ENCODE measurements around the gene ATP6V1C2.
"Not testable (repeated sequence)": the region's sequence is repeated elsewhere in the genome, so short reads cannot be mapped to it uniquely, and the experiment has no call there.

Gene ATP6V1C2

DNA sequence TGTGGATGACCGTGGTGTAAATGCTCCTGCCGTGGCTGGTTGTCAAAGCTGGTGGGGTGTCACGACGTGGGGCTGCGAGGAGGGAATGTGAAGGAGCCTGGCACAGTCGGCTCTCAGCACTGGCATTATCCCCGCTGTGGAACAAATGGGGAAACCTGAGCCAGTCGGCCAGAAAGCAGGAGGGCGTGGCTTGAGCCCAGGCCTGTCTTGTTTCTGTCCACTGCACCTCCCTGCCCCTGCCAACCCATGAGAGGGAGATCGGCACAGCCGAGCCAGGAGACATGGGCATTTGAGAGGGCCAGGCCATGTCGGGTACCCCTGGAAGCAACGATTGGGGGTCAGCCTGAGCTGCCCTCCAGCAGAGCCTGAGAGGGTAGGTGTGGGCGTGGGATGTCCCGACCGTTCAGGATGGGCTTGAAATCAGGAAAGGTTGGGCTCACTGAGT is 46.7 kb downstream of the ATP6V1C2 start:
- no peak for DNase-seq (ENCODE audit: low read depth)

- DNase-seq (ENCODE audit: low read depth): no peak
Measured at GRCh38 chr2:10770956-10771750, 49.7 kb downstream of the ATP6V1C2 start.

DNA sequence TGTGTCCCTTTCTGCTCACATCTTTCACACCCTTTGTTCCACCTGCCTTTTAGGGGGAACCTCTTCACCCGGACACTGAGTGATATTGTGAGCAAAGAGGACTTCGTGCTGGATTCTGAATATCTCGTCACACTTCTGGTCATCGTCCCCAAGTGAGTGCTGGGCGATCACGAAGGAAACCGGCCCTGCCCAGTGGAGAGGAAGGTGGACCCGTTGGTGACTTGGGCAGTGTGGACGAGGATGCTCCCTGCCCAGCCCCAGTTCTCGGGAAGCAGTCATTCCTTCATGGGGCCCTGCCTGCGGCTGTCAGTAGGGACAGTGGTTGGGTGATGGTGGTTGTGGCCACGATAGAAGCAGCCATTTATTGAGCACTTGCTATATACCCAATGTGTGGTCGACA is 50.4 kb downstream of the ATP6V1C2 start:
- DNase-seq (ENCODE audit: low read depth): no peak

GRCh38 chr2:10772201-10772867 is 50.9 kb downstream of the ATP6V1C2 start:
- no peak for DNase-seq (ENCODE audit: low read depth)

- no peak for DNase-seq (ENCODE audit: low read depth)
Measured at GRCh38 chr2:10772868-10773215, 51.4 kb downstream of the ATP6V1C2 start.

DNA sequence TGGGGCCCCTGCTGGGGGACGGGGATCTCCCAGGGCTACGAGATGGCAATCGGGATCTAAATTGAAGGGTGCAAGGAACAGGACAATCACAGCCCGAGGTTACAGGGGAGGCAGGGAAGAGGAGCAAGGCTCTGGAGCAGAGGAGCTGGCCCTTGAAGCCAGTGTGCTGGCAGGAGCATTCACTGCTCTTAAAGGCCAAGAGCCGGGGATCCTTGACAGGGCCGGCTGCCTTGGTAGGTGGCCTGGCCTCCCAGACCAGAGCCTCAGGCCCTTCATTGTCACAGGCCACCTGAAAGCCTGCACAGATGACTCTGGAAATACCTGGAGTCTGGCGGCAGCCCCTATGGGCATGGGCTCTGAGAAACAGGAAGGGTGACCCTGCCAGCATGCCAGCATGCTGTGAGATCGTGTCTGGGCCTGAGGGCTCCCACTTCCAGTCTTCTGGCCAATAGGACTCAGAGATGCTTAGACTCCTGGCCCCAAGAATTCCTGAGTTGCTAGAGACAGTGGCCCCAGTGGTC is 52.5 kb downstream of the ATP6V1C2 start:
- no peak for DNase-seq (ENCODE audit: low read depth)

DNA sequence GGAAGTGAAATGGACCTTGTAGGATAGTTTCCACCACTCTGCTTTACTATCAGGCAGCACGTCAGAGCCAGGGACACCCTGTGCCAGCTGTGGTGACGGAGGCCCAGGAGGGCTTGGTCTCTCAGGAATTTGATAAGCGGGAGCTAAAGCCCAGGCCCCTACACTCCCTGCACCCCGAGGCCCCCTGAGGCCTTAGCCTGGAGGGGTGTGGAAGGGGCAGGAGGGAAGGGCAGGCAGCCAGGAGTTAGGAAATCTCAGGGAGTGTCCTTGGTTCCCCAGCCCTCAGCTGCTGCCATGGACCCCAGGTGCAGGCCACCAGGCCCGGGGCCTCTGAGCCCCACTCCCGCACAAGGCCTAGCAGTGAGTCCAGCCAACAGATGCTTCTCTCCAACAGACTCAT is 53.0 kb downstream of the ATP6V1C2 start:
- DNase-seq (ENCODE audit: low read depth): no peak

- DNase-seq (ENCODE audit: low read depth): no peak
Measured at GRCh38 chr2:10775021-10775780, 53.8 kb downstream of the ATP6V1C2 start.

- no peak for DNase-seq (ENCODE audit: low read depth)
Measured at GRCh38 chr2:10775831-10776230, 54.4 kb downstream of the ATP6V1C2 start.

- no peak for DNase-seq (ENCODE audit: low read depth)
Measured at GRCh38 chr2:10776231-10776977, 55.0 kb downstream of the ATP6V1C2 start.

DNA sequence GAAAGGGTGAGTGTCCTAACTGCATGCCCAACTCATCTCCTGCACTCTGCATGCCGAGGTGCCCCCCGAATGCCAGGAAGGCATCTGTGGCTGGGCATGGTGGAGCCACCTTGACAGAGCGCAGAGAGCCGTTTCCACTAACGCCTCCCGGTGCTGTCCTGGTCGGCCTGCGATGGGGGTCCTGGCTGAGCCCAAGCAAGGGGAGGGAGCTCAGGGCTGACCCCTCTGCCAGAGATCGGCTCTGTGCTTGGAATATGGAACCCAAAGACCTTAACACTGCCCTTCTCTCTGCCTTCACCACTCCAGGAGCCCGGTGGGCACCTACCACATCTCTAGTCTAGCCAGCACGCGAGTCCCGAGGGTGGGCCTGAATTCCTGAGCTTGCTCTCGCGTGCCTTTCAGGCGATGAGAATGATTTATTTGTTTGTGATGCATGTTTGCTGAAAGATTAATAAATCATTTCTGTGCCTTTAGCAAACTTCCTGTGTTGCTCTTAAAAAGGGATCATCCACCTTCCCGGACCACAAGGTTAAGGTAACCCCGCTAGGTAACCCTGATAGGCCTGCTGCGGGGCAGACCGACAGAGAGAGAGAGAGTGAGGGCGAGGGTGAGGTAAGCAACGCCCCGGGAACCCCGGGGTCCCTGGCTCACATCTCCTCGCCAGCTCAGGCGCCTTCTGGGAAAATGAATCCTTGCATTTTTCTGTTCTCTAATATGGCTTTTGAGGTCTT is 55.8 kb downstream of the ATP6V1C2 start:
- no peak for DNase-seq (ENCODE audit: low read depth)

DNA sequence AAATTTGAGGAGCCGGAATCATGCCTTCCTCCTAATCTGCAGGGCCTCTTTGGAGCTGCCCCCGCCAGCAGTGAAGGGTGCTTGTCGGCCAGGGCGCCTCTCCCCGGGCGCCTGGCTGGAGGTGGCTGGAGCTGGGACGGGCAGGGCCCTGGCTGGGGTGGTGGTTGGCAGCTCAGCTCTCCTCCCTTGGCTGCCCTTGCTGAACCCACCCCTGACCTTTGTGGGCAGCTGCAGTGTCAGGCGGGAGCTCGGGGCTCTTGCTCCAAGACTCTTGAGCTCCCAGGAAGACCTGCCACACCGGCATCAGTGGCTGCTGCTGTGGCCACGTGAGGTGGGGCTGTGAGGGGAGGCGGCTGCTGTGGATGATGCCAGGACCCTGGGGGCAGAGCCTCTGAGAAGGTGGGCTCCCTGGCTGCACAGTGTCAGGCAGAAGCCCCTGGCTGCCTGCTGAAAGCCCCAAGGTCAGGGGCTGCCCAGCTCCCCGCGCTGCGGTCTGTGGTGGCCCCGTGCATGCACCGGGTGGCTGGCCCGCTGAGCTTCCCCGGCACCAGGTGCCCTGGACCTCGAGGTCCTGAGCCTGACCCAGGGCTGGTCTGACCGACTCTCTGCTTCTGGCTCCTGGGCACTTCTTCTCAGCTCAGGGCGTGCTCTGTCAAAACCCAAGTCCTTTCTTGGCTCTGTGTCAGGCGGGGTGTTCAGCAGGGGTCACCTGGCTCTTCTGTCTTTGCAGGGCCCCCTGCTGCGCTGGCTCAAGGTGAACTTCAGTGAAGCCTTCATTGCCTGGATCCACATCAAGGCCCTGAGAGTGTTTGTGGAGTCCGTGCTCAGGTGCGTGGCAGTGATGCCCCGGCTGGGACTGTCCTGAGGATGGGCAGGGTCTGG is 56.7 kb downstream of the ATP6V1C2 start:
- no peak for DNase-seq (ENCODE audit: low read depth)

GRCh38 chr2:10778724-10779115 is 57.3 kb downstream of the ATP6V1C2 start:
- no peak for DNase-seq (ENCODE audit: low read depth)

DNA sequence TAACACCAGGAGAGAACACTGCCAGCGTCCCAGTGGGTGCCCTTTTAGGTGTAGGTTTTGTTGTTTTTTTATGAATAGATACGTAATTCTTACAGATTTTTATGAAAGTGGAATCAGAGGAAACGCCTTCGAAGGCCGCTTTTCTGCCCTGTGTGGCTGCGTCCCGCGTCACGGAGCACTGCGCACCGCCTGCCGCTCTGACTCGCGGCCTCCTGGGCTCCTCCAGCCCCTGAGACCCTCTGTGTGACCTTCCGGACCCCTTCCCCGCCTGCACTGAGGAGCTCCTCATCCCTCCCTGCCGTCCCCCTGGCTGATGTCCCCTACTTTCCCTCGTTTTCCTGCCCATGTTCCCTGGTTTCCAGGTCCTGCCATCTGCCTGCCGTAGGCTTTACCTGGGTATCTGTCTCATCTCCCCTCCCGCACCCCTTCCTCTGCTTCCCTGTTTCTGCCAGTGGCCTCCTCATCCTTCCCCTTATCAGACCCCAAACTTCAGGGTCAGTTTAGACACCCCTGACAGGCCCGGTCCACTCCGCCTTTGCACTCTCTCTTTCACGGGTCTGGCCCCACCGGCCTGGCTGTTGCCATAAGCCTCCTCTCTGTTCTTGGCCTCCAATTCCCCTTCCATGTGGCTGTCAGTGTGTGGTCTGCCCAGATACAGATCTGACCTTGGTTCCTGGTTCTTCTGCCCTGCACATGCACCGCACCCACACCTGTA is 58.5 kb downstream of the ATP6V1C2 start:
- no peak for DNase-seq (ENCODE audit: low read depth)

DNA sequence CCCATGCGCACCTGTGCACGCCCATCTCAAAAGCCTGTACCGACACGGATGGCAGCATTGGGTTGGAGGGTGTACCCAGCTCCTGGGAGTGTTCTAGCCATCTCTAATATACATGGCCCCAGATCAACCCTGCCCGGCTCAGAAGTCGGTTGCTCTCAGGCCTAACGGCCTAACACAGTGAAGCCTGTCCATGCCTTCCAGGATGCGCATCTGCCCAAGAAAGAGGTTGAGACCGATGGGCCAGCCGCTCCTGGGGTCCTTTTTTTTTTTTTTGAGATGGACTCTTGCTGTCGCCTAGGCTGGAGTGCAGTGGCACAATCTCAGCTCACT is 59.0 kb downstream of the ATP6V1C2 start:
- no peak for DNase-seq (ENCODE audit: low read depth)

GRCh38 chr2:10780821-10781220 is 59.4 kb downstream of the ATP6V1C2 start:
- DNase-seq (ENCODE audit: low read depth): not testable (repeated sequence)

- DNase-seq (ENCODE audit: low read depth): no peak
Measured at GRCh38 chr2:10781746-10782145, 60.3 kb downstream of the ATP6V1C2 start.

- no peak for DNase-seq (ENCODE audit: low read depth)
Measured at GRCh38 chr2:10783421-10783820, 62.0 kb downstream of the ATP6V1C2 start.

DNA sequence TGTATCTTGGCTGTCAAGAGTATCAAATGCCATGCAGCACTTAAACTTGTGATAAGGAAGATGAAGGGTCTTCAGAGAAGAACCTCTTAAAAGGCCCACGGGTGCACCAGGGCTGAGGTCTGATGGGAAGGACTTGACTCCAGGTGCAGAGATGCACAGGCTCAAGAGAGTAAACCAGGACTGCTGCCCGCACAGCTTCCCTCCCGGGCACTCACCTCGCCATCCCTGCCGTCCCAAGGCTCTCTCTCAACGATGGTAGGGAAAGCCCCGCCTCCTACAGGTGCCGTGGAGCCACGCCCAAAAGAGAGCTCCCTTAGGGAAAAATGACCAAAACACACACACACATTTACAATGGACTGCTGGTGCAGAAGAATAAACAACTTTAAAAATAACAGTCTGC is 63.3 kb downstream of the ATP6V1C2 start:
- DNase-seq (ENCODE audit: low read depth): no peak

DNA sequence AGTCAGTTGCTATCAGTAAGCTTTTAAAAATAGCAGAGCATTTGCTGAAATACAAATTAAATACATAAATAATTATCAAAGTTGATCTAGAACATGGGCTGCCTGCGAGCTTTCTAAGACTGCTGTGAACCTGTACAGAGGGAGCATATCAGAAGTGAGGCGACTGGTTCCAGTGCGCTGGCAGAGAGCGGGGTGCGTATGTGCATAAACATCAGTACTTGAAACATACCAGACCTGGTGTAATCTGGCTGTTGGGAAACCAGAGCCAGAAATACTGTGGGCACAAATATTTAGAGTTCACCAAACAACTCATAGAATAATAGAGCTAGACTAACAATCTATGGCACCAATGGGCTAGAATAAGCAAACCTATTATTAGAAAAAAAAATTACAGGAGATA is 63.8 kb downstream of the ATP6V1C2 start:
- no peak for DNase-seq (ENCODE audit: low read depth)
